CD4-positive, alpha-beta T cell treated with Interleukin-21 for 1 hour (primary cell): ENCODE measurements around the gene CCDC63.
A peak's percentile ranks its signal among the peaks of the same experiment; 100 is the strongest.

Experiments
- DNase-seq: peaks from one replicate; pipeline ENCODE4 v3.0.0-alpha.2; 2020

Gene CCDC63

GRCh38 chr12:110888256-110888991, 41.6 kb downstream of the CCDC63 start:
- DNase-seq = no peak

GRCh38 chr12:110889361-110889760, 42.6 kb downstream of the CCDC63 start:
- DNase-seq = no peak

- DNase-seq = no peak
These were observed 47.2 kb downstream of the CCDC63 start for GRCh38 chr12:110893956-110894355.

GRCh38 chr12:110896559-110896958, 49.8 kb downstream of the CCDC63 start:
- DNase-seq = no peak

GRCh38 chr12:110901401-110901800, 54.6 kb downstream of the CCDC63 start:
- no peak for DNase-seq

GRCh38 chr12:110903511-110903910, 56.7 kb downstream of the CCDC63 start:
- DNase-seq = no peak

- DNase-seq = no peak
These were observed 59.3 kb downstream of the CCDC63 start for GRCh38 chr12:110906083-110906482.

GRCh38 chr12:110906516-110906915, 59.7 kb downstream of the CCDC63 start:
- DNase-seq = no peak

GRCh38 chr12:110906985-110907384, 60.2 kb downstream of the CCDC63 start:
- DNase-seq = no peak

GRCh38 chr12:110907583-110907982, 60.8 kb downstream of the CCDC63 start:
- no peak for DNase-seq

GRCh38 chr12:110908377-110909152, 61.8 kb downstream of the CCDC63 start:
- DNase-seq = no peak

GRCh38 chr12:110912263-110912662, 65.5 kb downstream of the CCDC63 start:
- no peak for DNase-seq

- peak; percentile 7 for DNase-seq
These were observed 66.6 kb downstream of the CCDC63 start for GRCh38 chr12:110913119-110914056.

- no peak for DNase-seq
These were observed 69.6 kb downstream of the CCDC63 start for GRCh38 chr12:110916295-110916875.

- no peak for DNase-seq
These were observed 70.7 kb downstream of the CCDC63 start for GRCh38 chr12:110917467-110917866.

- DNase-seq = no peak
These were observed 71.2 kb downstream of the CCDC63 start for GRCh38 chr12:110917961-110918360.

GRCh38 chr12:110919720-110920119, 72.9 kb downstream of the CCDC63 start:
- DNase-seq = no peak

- no peak for DNase-seq
These were observed 73.6 kb downstream of the CCDC63 start, which contains the start of gene MYL2 for GRCh38 chr12:110920324-110920910. Gene MYL2, minus strand, starts transcription at chr12:110920579. Its CDS starts 50 bp downstream, at chr12:110920529.

- DNase-seq = no peak
These were observed 74.5 kb downstream of the CCDC63 start for GRCh38 chr12:110921262-110921661.

- no peak for DNase-seq
These were observed 75.9 kb downstream of the CCDC63 start for GRCh38 chr12:110922652-110923051.

- DNase-seq = no peak
These were observed 76.4 kb downstream of the CCDC63 start for GRCh38 chr12:110923192-110923591.

- DNase-seq = no peak
These were observed 77.0 kb downstream of the CCDC63 start for GRCh38 chr12:110923692-110924334.
